K562 (cell line): ENCODE measurements around the gene CSAD. TPM values are rescaled to one million over a fixed set of nuclear protein-coding genes. Genes with fewer than 3 reads are reported as not detected.
A peak's percentile ranks its signal among the peaks of the same experiment; 100 is the strongest.

ENCODE experiments used
- ATAC-seq: fragments of 200-7000 bp; cut with Tn5 transposase; 3 replicates; pipeline ENCODE4 v1.9.1; 2020; ENCODE audit warnings: moderate library complexity
- BruUV-seq: library from RNA; stranded (reverse); fragments of 400-500 nt; replicated peaks from 2 replicates; lab custom pipeline; 2021; lab: Mats Ljungman, UMichigan
- CTCF ChIA-PET: fragments of 300-600 bp; formaldehyde crosslinking; extraction: SDS; loops from one replicate; lab custom pipeline; 2021; ENCODE audit warnings: low intra/inter-chr PET ratio; lab: Yijun Ruan, JAX
- POLR2A ChIA-PET: fragments of 300-600, 350-650 bp; sonication (Branson Sonifier 250); formaldehyde crosslinking; extraction: SDS; loops from one replicate; lab custom pipeline; 2021; ENCODE audit warnings: antibody characterized with exemption, inconsistent platforms; lab: Yijun Ruan, JAX
- DNase-seq, 4 experiments: peaks; one replicate each; pipeline versions ENCODE4 v3.0.0 to v3.0.0-alpha.2; 2011 to 2018; ENCODE audit warnings: low spot score in 3 of 4, mixed read lengths in 3 of 4; ENCODE audit errors: extremely low read depth in 1 of 4
- FAIRE-seq: peaks from 2 replicates; lab custom pipeline; 2011; peaks lifted over from hg19 to GRCh38; lab: Jason Lieb, UNC
- H2AFZ ChIP-seq: 2 replicates; pipeline ENCODE4 v1.6.0; 2011; ENCODE audit warnings: low read depth, low read length, control low read depth, inconsistent platforms
- H3K27ac ChIP-seq: fragments of 200-600 bp; 3 replicates; pipeline ENCODE4 v1.8.0; 2011; ENCODE audit warnings: low read depth, mild to moderate bottlenecking, control low read depth, inconsistent platforms, low read length, moderate library complexity, mixed read lengths; ENCODE audit errors: extremely low read depth
- H3K27me3 ChIP-seq, 2 experiments: fragments of 300-600 bp in 1 of 2; 2 replicates in 1 of 2; 3 replicates in 1 of 2; pipeline versions ENCODE4 v1.6.0 to v1.8.0; 2011; ENCODE audit warnings: inconsistent platforms in 2 of 2, low read length in 2 of 2, mild to moderate bottlenecking in 1 of 2, mixed read lengths in 1 of 2, moderate library complexity in 1 of 2; ENCODE audit not compliant: control insufficient read depth in 2 of 2, insufficient read depth in 2 of 2
- H3K36me3 ChIP-seq: fragments of 300-600 bp; 3 replicates; pipeline ENCODE4 v1.8.0; 2011; ENCODE audit warnings: mild to moderate bottlenecking, low read length, inconsistent platforms; ENCODE audit not compliant: control insufficient read depth, insufficient read depth
- H3K4me1 ChIP-seq, 2 experiments: fragments of 200-600 bp in 1 of 2; replicated peaks in 1 of 2; 2 replicates in 1 of 2; 3 replicates in 1 of 2; pipeline versions ENCODE4 v1.5.1 to v1.8.0; 2011; ENCODE audit warnings: inconsistent platforms in 2 of 2, low read length in 2 of 2, mild to moderate bottlenecking in 1 of 2, mixed read lengths in 1 of 2, moderate library complexity in 1 of 2; ENCODE audit not compliant: control insufficient read depth in 2 of 2, insufficient read depth in 2 of 2
- H3K4me2 ChIP-seq: 2 replicates; pipeline ENCODE4 v1.6.1; 2011; ENCODE audit warnings: low read length, control low read depth, inconsistent platforms, mixed read lengths; ENCODE audit not compliant: insufficient read depth
- H3K4me3 ChIP-seq: fragments of 200-600 bp; sonication (generic), shearing (Covaris generic); 2 replicates; pipeline ENCODE4 v1.5.1; 2016; ENCODE audit warnings: control low read depth, inconsistent platforms
- H3K79me2 ChIP-seq: fragments of 200-600 bp; 3 replicates; pipeline ENCODE4 v1.8.0; 2011; ENCODE audit warnings: low read length, inconsistent platforms; ENCODE audit not compliant: control insufficient read depth, insufficient read depth
- H3K9ac ChIP-seq, 2 experiments: 2 replicates each; pipeline versions ENCODE4 v1.6.0 to v1.6.1; 2011; ENCODE audit warnings: low read depth in 2 of 2, low read length in 2 of 2, control low read depth in 1 of 2, inconsistent platforms in 1 of 2, mild to moderate bottlenecking in 1 of 2, mixed read lengths in 1 of 2; ENCODE audit not compliant: insufficient read depth in 1 of 2
- H3K9me1 ChIP-seq: one replicate; pipeline ENCODE4 v1.6.0; 2011; ENCODE audit warnings: inconsistent platforms, mild to moderate bottlenecking, low read length, moderate library complexity; ENCODE audit not compliant: control insufficient read depth, insufficient read depth
- H3K9me3 ChIP-seq: replicated peaks from 2 replicates; pipeline ENCODE4 v1.5.1; 2011; ENCODE audit warnings: low read depth, low read length, inconsistent platforms; ENCODE audit not compliant: control insufficient read depth, insufficient read depth
- H4K20me1 ChIP-seq: replicated peaks from 2 replicates; pipeline ENCODE4 v1.6.1; 2011; ENCODE audit warnings: low read length, inconsistent platforms, mixed read lengths; ENCODE audit not compliant: control insufficient read depth, insufficient read depth
- ARID2 ChIP-seq: fragments of 450-650 bp; IDR thresholded peaks from 2 replicates; pipeline ENCODE4 v1.6.1; 2017; ENCODE audit warnings: antibody characterized with exemption, mild to moderate bottlenecking
- C11orf30 ChIP-seq: fragments of 450-650 bp; IDR thresholded peaks from 2 replicates; pipeline ENCODE4 v1.6.1; 2016; ENCODE audit warnings: low read depth, mild to moderate bottlenecking
- COPS2 ChIP-seq: fragments of 450-650 bp; conservative IDR thresholded peaks from 2 replicates; pipeline ENCODE4 v1.6.1; 2016; ENCODE audit warnings: mild to moderate bottlenecking, moderate library complexity
- CTBP1 ChIP-seq: fragments of 450-650 bp; IDR thresholded peaks from 2 replicates; pipeline ENCODE4 v1.6.1; 2016; ENCODE audit warnings: borderline replicate concordance
- EGR1 ChIP-seq: fragments of 450-650 bp; conservative IDR thresholded peaks from 2 replicates; pipeline ENCODE4 v1.6.1; 2017; ENCODE audit warnings: mild to moderate bottlenecking
- MBD2 ChIP-seq: sonication (generic); IDR thresholded peaks from 2 replicates; pipeline ENCODE4 v1.6.1; 2016; ENCODE audit warnings: low read depth, borderline replicate concordance
- MYBL2 ChIP-seq, 2 experiments: fragments of 450-650 bp in 1 of 2; sonication (generic) in 1 of 2; formaldehyde crosslinking in 1 of 2; IDR thresholded peaks; 2 replicates each; pipeline versions ENCODE4 v1.6.1 to v1.8.1; 2017 to 2022; ENCODE audit warnings: borderline replicate concordance in 1 of 2, inconsistent platforms in 1 of 2, low read depth in 1 of 2, mild to moderate bottlenecking in 1 of 2, missing genetic modification reagents in 1 of 2, moderate library complexity in 1 of 2
- POLR2B ChIP-seq: fragments of 450-650 bp; IDR thresholded peaks from 2 replicates; pipeline ENCODE4 v1.6.1; 2018; ENCODE audit warnings: low read depth; ENCODE audit not compliant: partially characterized antibody
- SRSF3 ChIP-seq: fragments of 200-400 bp; formaldehyde crosslinking; IDR thresholded peaks from 2 replicates; pipeline ENCODE4 v1.6.1; 2016; ENCODE audit warnings: mild to moderate bottlenecking, low read length, moderate library complexity; ENCODE audit not compliant: insufficient read depth
- TCF7L2 ChIP-seq: fragments of 150-350 bp; IDR thresholded peaks from 2 replicates; pipeline ENCODE4 v1.6.1; 2016; ENCODE audit warnings: low read depth, mild to moderate bottlenecking, low read length, moderate library complexity
- TEAD4 ChIP-seq, 2 experiments: sonication (generic) in 1 of 2; formaldehyde crosslinking in 1 of 2; IDR thresholded peaks; 2 replicates each; pipeline versions ENCODE4 v1.6.1 to v1.8.0; 2012 to 2022; ENCODE audit warnings: borderline replicate concordance in 1 of 2, inconsistent platforms in 1 of 2, low read length in 1 of 2, mild to moderate bottlenecking in 1 of 2, missing genetic modification reagents in 1 of 2
- TGIF2 ChIP-seq: sonication (generic); formaldehyde crosslinking; IDR thresholded peaks from 2 replicates; pipeline ENCODE4 v1.8.1; 2022; ENCODE audit warnings: mild to moderate bottlenecking, missing genetic modification reagents, moderate library complexity
- XRCC5 ChIP-seq: fragments of 200-400 bp; formaldehyde crosslinking; IDR thresholded peaks from 2 replicates; pipeline ENCODE4 v1.6.1; 2017; ENCODE audit warnings: low read depth, mild to moderate bottlenecking, low read length
- ZNF140 ChIP-seq: fragments of 250-450 bp; sonication (Bioruptor Pico); IDR thresholded peaks from 2 replicates; pipeline ENCODE4 v1.8.0; 2021; ENCODE audit warnings: moderate library complexity, mild to moderate bottlenecking, inconsistent platforms
- ZNF324 ChIP-seq: fragments of 250-450 bp; sonication (Bioruptor Pico); IDR thresholded peaks from 2 replicates; pipeline ENCODE4 v1.4.0; 2020; ENCODE audit warnings: mild to moderate bottlenecking
- ZNF76 ChIP-seq: fragments of 250-450 bp; sonication (Bioruptor Pico); IDR thresholded peaks from 2 replicates; pipeline ENCODE4 v1.4.0; 2020; ENCODE audit warnings: mild to moderate bottlenecking, moderate library complexity, borderline replicate concordance
- WGBS: fragments of 100-300 bp; shearing (Covaris generic); methylation state at CpG from one replicate; pipeline ENCODE4 v1.1.6; 2016; ENCODE audit warnings: low coverage, mixed read lengths; ENCODE audit not compliant: insufficient coverage; ENCODE audit errors: missing lambda C conversion rate; 5-methylcytosine and 5-hydroxymethylcytosine counted together
- in situ Hi-C: fragments of 300-500 bp; cut with MboI; formaldehyde crosslinking; loops from 4 replicates; pipeline ENCODE4 v1.15.0; 2018; ENCODE audit warnings: inconsistent platforms, mixed read lengths
- intact Hi-C: fragments of 100-400 bp; cut with micrococcal nuclease; formaldehyde crosslinking; loops from 2 replicates; pipeline ENCODE4 v1.14.2; 2022
- polyA plus RNA-seq, 8 experiments: library from polyadenylated mRNA; depleted of rRNA in 4 of 8; stranded (reverse) in 5 of 8; unstranded in 3 of 8; fragments of >200 nt; fragmentation: Nextera tagmentation in 2 of 8; fragmentation: Illumina TruSeq in 1 of 8; extraction: Ambion mirVana in 2 of 8; extraction: Trizol in 1 of 8; gene quantifications; 2 replicates each; pipeline versions ENCODE4 v1.2.1 to v1.2.3, GENCODE V29; 2011 to 2014; ENCODE audit warnings: inconsistent platforms in 1 of 8, missing spikeins in 1 of 8
- total RNA-seq, 7 experiments: library from RNA; depleted of rRNA in 6 of 7; stranded (reverse); fragments of >200 nt in 6 of 7; fragmentation: Illumina TruSeq in 2 of 7; extraction: Trizol in 2 of 7; gene quantifications; 2 replicates each; pipeline versions ENCODE4 v1.2.1 to v1.2.3, GENCODE V29; 2011 to 2021; ENCODE audit warnings: low replicate concordance in 1 of 7
- TF ChIP-seq, protein P1 (sequence below): fragments of 450-650 bp; IDR thresholded peaks from 2 replicates; pipeline ENCODE4 v1.6.1; 2016; ENCODE audit warnings: borderline replicate concordance
- TF ChIP-seq, protein P2 (sequence below): sonication (generic); formaldehyde crosslinking; IDR thresholded peaks from 2 replicates; pipeline ENCODE4 v1.8.1; 2023; ENCODE audit warnings: mild to moderate bottlenecking, missing genetic modification reagents
- TF ChIP-seq, protein P3 (sequence below): fragments of 450-650 bp; IDR thresholded peaks from 2 replicates; pipeline ENCODE4 v1.6.1; 2014; ENCODE audit warnings: low read depth, mild to moderate bottlenecking, moderate library complexity, borderline replicate concordance

CSAD gene
- total and polyA plus RNA-seq, 9 of the 15 experiments (the other 6 are each of a cell fraction or from before 2014, with no cell fraction given), result 1.8 to 19.6 (median 8.1) TPM

DNA sequence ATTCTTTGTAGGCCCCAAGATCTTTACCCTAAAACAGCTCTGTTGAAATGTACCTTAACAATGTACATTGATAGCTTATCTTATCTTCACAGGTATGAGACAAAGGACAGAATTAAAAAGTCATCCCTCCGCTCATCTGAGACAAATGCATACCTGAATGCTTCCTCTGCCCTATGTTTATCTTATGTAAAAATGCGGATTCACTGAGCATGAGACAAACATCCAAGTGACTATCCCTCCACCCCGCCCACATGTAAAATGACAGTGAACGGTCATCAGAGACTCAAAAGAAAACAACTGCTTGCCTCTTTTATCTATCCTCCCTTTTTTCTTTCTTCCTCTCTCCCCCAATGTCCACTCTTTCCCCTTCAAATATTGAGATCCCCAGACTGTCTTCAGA lies 37.4 kb downstream of the CSAD start:
- DNase-seq, result peak in 1 of 4 experiments; percentile 53
- peak; percentile 75 for FAIRE-seq
- Histone ChIP-seq H3K27ac (no peak overlapping the region), H3K4me3 (no peak overlapping the region), H3K27me3 (no peaks in the 10 kb centered on the region), H3K9ac (no peak overlapping the region), H3K4me1 (peaks cover 0 to 6% of the 10 kb centered on the region in 2 experiments; a peak in 3 of 5 replicates), H2AFZ (peak overlapping the region; percentile 79), H3K9me3 (peaks cover 5% of the 10 kb centered on the region), H3K36me3 (no peaks in the 10 kb centered on the region), H3K9me1 (no peaks in the 10 kb centered on the region), H3K79me2 (no peaks in the 10 kb centered on the region), H3K4me2 (peak overlapping the region; percentile 14; the same call in 1 of the 2 replicates), H4K20me1 (no peaks in the 10 kb centered on the region)
- intact Hi-C loops, result no loop called here
- in situ Hi-C loops, result no loop called here
- peak; percentile 79 for ATAC-seq
- ChIA-PET POLR2A (no interaction called here), CTCF (no interaction called here)
- WGBS, result 6% methylated on average over 4 of the region's 4 CpGs
- BruUV-seq, result no TSS peak
- TF ChIP-seq C11orf30 (peak; percentile 48), TEAD4 (IDR thresholded peaks at IDR 0.05; ENCODE audit: low read length) (peak; percentile 38; the same call in 1 of the 2 replicates), TEAD4 (CRISPR knock-in tag; IDR thresholded peaks at IDR 0.05; ENCODE audit: borderline replicate concordance) (no peak), ARID2 (no peak), XRCC5 (no peak), MYBL2 (IDR thresholded peaks at IDR 0.05; ENCODE audit: low read depth) (peak; percentile 54; the same call in 1 of the 2 replicates), MYBL2 (CRISPR knock-in tag; IDR thresholded peaks at IDR 0.05; ENCODE audit: borderline replicate concordance) (no peak), ZNF324 (CRISPR knock-in tag) (no peak), TGIF2 (CRISPR knock-in tag) (no peak), COPS2 (no peak), CTBP1 (peak; percentile 50; the same call in 1 of the 2 replicates), TCF7L2 (no peak), POLR2B (no peak), EGR1 (0 out of 2 replicates have a peak, but pooled peaks have one; percentile 20), ZNF76 (CRISPR knock-in tag) (no peak), ZNF140 (no peak), MBD2 (no peak), SRSF3 (no peak)
- TF ChIP-seq, protein P1, sequence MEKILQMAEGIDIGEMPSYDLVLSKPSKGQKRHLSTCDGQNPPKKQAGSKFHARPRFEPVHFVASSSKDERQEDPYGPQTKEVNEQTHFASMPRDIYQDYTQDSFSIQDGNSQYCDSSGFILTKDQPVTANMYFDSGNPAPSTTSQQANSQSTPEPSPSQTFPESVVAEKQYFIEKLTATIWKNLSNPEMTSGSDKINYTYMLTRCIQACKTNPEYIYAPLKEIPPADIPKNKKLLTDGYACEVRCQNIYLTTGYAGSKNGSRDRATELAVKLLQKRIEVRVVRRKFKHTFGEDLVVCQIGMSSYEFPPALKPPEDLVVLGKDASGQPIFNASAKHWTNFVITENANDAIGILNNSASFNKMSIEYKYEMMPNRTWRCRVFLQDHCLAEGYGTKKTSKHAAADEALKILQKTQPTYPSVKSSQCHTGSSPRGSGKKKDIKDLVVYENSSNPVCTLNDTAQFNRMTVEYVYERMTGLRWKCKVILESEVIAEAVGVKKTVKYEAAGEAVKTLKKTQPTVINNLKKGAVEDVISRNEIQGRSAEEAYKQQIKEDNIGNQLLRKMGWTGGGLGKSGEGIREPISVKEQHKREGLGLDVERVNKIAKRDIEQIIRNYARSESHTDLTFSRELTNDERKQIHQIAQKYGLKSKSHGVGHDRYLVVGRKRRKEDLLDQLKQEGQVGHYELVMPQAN, result no peak
- TF ChIP-seq, protein P2, sequence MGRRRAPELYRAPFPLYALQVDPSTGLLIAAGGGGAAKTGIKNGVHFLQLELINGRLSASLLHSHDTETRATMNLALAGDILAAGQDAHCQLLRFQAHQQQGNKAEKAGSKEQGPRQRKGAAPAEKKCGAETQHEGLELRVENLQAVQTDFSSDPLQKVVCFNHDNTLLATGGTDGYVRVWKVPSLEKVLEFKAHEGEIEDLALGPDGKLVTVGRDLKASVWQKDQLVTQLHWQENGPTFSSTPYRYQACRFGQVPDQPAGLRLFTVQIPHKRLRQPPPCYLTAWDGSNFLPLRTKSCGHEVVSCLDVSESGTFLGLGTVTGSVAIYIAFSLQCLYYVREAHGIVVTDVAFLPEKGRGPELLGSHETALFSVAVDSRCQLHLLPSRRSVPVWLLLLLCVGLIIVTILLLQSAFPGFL (CRISPR knock-in tag), result no peak
- TF ChIP-seq, protein P3, sequence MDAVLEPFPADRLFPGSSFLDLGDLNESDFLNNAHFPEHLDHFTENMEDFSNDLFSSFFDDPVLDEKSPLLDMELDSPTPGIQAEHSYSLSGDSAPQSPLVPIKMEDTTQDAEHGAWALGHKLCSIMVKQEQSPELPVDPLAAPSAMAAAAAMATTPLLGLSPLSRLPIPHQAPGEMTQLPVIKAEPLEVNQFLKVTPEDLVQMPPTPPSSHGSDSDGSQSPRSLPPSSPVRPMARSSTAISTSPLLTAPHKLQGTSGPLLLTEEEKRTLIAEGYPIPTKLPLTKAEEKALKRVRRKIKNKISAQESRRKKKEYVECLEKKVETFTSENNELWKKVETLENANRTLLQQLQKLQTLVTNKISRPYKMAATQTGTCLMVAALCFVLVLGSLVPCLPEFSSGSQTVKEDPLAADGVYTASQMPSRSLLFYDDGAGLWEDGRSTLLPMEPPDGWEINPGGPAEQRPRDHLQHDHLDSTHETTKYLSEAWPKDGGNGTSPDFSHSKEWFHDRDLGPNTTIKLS, result no peak
